DOHH2 (cell line): ENCODE measurements around the gene STARD3NL.

ENCODE experiments used
- H3F3A ChIP-seq: fragments of 200-600 bp; sonication (generic), shearing (Covaris generic); 2 replicates; pipeline ENCODE4 v1.6.0; 2016; ENCODE audit warnings: antibody characterized with exemption, mild to moderate bottlenecking; ENCODE audit not compliant: control insufficient read depth, insufficient read depth
- H3K27ac ChIP-seq: fragments of 200-600 bp; sonication (generic); 2 replicates; pipeline ENCODE4 v1.5.1; 2014; ENCODE audit warnings: low read depth, mild to moderate bottlenecking, low read length, moderate library complexity
- H3K27me3 ChIP-seq: fragments of 200-600 bp; sonication (generic); 2 replicates; pipeline ENCODE4 v1.6.1; 2014; ENCODE audit warnings: mild to moderate bottlenecking, low read length, mixed read lengths; ENCODE audit not compliant: control insufficient read depth
- H3K36me3 ChIP-seq: fragments of 200-600 bp; sonication (generic); 2 replicates; pipeline ENCODE4 v1.6.1; 2014; ENCODE audit warnings: mild to moderate bottlenecking, low read length, moderate library complexity, mixed read lengths; ENCODE audit not compliant: control insufficient read depth
- H3K4me1 ChIP-seq: fragments of 200-600 bp; sonication (generic); 2 replicates; pipeline ENCODE4 v1.6.1; 2014; ENCODE audit warnings: mild to moderate bottlenecking, low read length, mixed read lengths; ENCODE audit not compliant: control insufficient read depth
- H3K4me2 ChIP-seq: fragments of 200-600 bp; sonication (generic); 2 replicates; pipeline ENCODE4 v1.6.0; 2014; ENCODE audit warnings: mild to moderate bottlenecking, low read length, moderate library complexity
- H3K4me3 ChIP-seq: fragments of 200-600 bp; sonication (generic); 2 replicates; pipeline ENCODE4 v1.5.1; 2014; ENCODE audit warnings: mild to moderate bottlenecking, low read length, mixed read lengths
- H3K79me2 ChIP-seq: fragments of 200-600 bp; sonication (generic); 2 replicates; pipeline ENCODE4 v1.6.1; 2014; ENCODE audit warnings: mild to moderate bottlenecking, low read length, mixed read lengths; ENCODE audit not compliant: control insufficient read depth
- H3K9me2 ChIP-seq: fragments of 200-600 bp; sonication (generic); replicated peaks from 2 replicates; pipeline ENCODE4 v1.6.1; 2014; ENCODE audit warnings: mild to moderate bottlenecking, low read length, mixed read lengths; ENCODE audit not compliant: control insufficient read depth
- H3K9me3 ChIP-seq: fragments of 200-600 bp; sonication (generic); 2 replicates; pipeline ENCODE4 v1.6.1; 2014; ENCODE audit warnings: antibody characterized with exemption, low read length, mixed read lengths; ENCODE audit not compliant: control insufficient read depth, insufficient read depth
- H4K20me1 ChIP-seq: fragments of 200-600 bp; sonication (generic); 2 replicates; pipeline ENCODE4 v1.6.0; 2014; ENCODE audit warnings: low read depth, mild to moderate bottlenecking, antibody characterized with exemption, low read length, moderate library complexity; ENCODE audit not compliant: control insufficient read depth, insufficient read depth
- CTCF ChIP-seq: fragments of 200-600 bp; sonication (generic); IDR thresholded peaks from one replicate; pipeline ENCODE4 v1.5.1; 2014; ENCODE audit warnings: antibody characterized with exemption, mild to moderate bottlenecking, low read depth, low read length; ENCODE audit not compliant: poor library complexity, severe bottlenecking
- EZH2phosphoT487 ChIP-seq: fragments of 200-600 bp; sonication (generic); IDR thresholded peaks from 2 replicates; pipeline ENCODE4 v1.6.1; 2017; ENCODE audit warnings: borderline replicate concordance, mild to moderate bottlenecking, antibody characterized with exemption, low read length, moderate library complexity, mixed read lengths

STARD3NL gene

GRCh38 chr7:38151556-38151955 lies 26.5 kb upstream of the STARD3NL start:
- Histone ChIP-seq H3K4me2 (no peak overlapping the region), H3K27ac (no peak overlapping the region), H3K4me1 (no peaks in the 10 kb centered on the region), H3K4me3 (no peak overlapping the region), H4K20me1 (no peaks in the 10 kb centered on the region), H3K9me3 (no peaks in the 10 kb centered on the region), H3K9me2 (no peaks in the 10 kb centered on the region), H3K27me3 (no peaks in the 10 kb centered on the region), H3K79me2 (no peaks in the 10 kb centered on the region), H3K36me3 (no peaks in the 10 kb centered on the region), H3F3A (no peaks in the 10 kb centered on the region)
- TF ChIP-seq CTCF (no peak), EZH2phosphoT487 (no peak)

- Histone ChIP-seq H3K79me2 (no peaks in the 10 kb centered on the region), H3K36me3 (no peaks in the 10 kb centered on the region), H3K9me3 (no peaks in the 10 kb centered on the region), H3K4me3 (no peak overlapping the region), H3K27me3 (no peaks in the 10 kb centered on the region; the same call in 1 of the 2 replicates), H3K4me2 (no peak overlapping the region), H4K20me1 (no peaks in the 10 kb centered on the region), H3F3A (no peaks in the 10 kb centered on the region), H3K9me2 (no peaks in the 10 kb centered on the region), H3K27ac (no peak overlapping the region), H3K4me1 (no peaks in the 10 kb centered on the region)
- TF ChIP-seq CTCF (no peak), EZH2phosphoT487 (no peak)
Measured at GRCh38 chr7:38153515-38153914, 24.5 kb upstream of the STARD3NL start.

GRCh38 chr7:38154278-38154677 lies 23.8 kb upstream of the STARD3NL start:
- Histone ChIP-seq H3K4me3 (no peak overlapping the region), H3K9me2 (no peaks in the 10 kb centered on the region), H3K4me1 (no peaks in the 10 kb centered on the region), H3F3A (no peaks in the 10 kb centered on the region), H3K36me3 (no peaks in the 10 kb centered on the region), H3K79me2 (no peaks in the 10 kb centered on the region), H4K20me1 (no peaks in the 10 kb centered on the region), H3K27ac (no peak overlapping the region), H3K27me3 (no peaks in the 10 kb centered on the region; the same call in 1 of the 2 replicates), H3K9me3 (no peaks in the 10 kb centered on the region), H3K4me2 (no peak overlapping the region)
- TF ChIP-seq CTCF = no peak
- no peak for TF ChIP-seq EZH2phosphoT487
